HepG2 (cell line): Measurements from ENCODE around the gene CCDC148. TPM values are rescaled to one million over a fixed set of nuclear protein-coding genes. Genes with fewer than 3 reads are reported as not detected.

Source experiments
- DR1 ChIP-seq: sonication (generic); formaldehyde crosslinking; IDR thresholded peaks from 2 replicates; pipeline ENCODE4 v1.8.0; 2021; ENCODE audit warnings: mild to moderate bottlenecking, missing genetic modification reagents, inconsistent platforms
- GPBP1L1 ChIP-seq: sonication (generic); formaldehyde crosslinking; IDR thresholded peaks from 2 replicates; pipeline ENCODE4 v1.5.0; 2020; ENCODE audit warnings: mild to moderate bottlenecking, missing genetic modification reagents
- REPIN1 ChIP-seq: sonication (generic); formaldehyde crosslinking; IDR thresholded peaks from 2 replicates; pipeline ENCODE4 v1.8.0; 2022; ENCODE audit warnings: missing genetic modification reagents, low read depth, mild to moderate bottlenecking, borderline replicate concordance
- TGIF2 ChIP-seq: IDR thresholded peaks from 2 replicates; pipeline ENCODE4 v1.6.1; 2016; ENCODE audit warnings: control low read depth, missing compliant biosample characterization
- U2AF1 ChIP-seq: fragments of 200-400 bp; formaldehyde crosslinking; optimal IDR thresholded peaks from 2 replicates; pipeline ENCODE3; 2017; ENCODE audit warnings: mild to moderate bottlenecking, low read depth, low read length
- YEATS2 ChIP-seq: sonication (generic); formaldehyde crosslinking; IDR thresholded peaks from 2 replicates; pipeline ENCODE4 v1.4.0; 2020; ENCODE audit warnings: missing genetic modification reagents, borderline replicate concordance
- ZFP36 ChIP-seq: fragments of 150-350 bp; IDR thresholded peaks from 2 replicates; pipeline ENCODE4 v1.6.1; 2018; ENCODE audit warnings: borderline replicate concordance, low read length, low read depth; ENCODE audit not compliant: partially characterized antibody
- ZKSCAN5 ChIP-seq: sonication (generic); formaldehyde crosslinking; IDR thresholded peaks from 2 replicates; pipeline ENCODE4 v1.5.1; 2020; ENCODE audit warnings: mild to moderate bottlenecking, missing genetic modification reagents
- ZMAT3 ChIP-seq: sonication (generic); formaldehyde crosslinking; conservative IDR thresholded peaks from 2 replicates; pipeline ENCODE4 v1.7.0; 2021; ENCODE audit warnings: missing genetic modification reagents
- ZNF292 ChIP-seq: sonication (generic); formaldehyde crosslinking; IDR thresholded peaks from 2 replicates; pipeline ENCODE4 v1.8.1; 2022; ENCODE audit warnings: mild to moderate bottlenecking, low read depth, missing genetic modification reagents, borderline replicate concordance
- ZNF44 ChIP-seq: sonication (generic); formaldehyde crosslinking; IDR thresholded peaks from 2 replicates; pipeline ENCODE4 v1.5.1; 2020; ENCODE audit warnings: mild to moderate bottlenecking, missing genetic modification reagents
- ZNF446 ChIP-seq: sonication (generic); formaldehyde crosslinking; IDR thresholded peaks from 2 replicates; pipeline ENCODE4 v1.5.0; 2020; ENCODE audit warnings: mild to moderate bottlenecking, missing genetic modification reagents
- ZNF746 ChIP-seq: sonication (generic); formaldehyde crosslinking; IDR thresholded peaks from 2 replicates; pipeline ENCODE4 v1.8.0; 2022; ENCODE audit warnings: mild to moderate bottlenecking, missing genetic modification reagents
- ZNF878 ChIP-seq: sonication (generic); formaldehyde crosslinking; IDR thresholded peaks from 2 replicates; pipeline ENCODE4 v1.8.1; 2023; ENCODE audit warnings: mild to moderate bottlenecking, missing genetic modification reagents, moderate library complexity
- polyA plus RNA-seq, 8 experiments: library from polyadenylated mRNA; depleted of rRNA in 3 of 8; stranded (reverse) in 7 of 8; unstranded in 1 of 8; fragments of >200 nt; fragmentation: Illumina TruSeq in 4 of 8; extraction: Trizol in 4 of 8; gene quantifications; 2 replicates each; pipeline versions ENCODE4 v1.2.1 to v1.2.3, GENCODE V29; 2011 to 2016; ENCODE audit warnings: low read depth in 4 of 8, missing spikeins in 1 of 8, mixed read lengths in 1 of 8; ENCODE audit not compliant: insufficient read depth in 1 of 8
- total RNA-seq, 5 experiments: library from RNA; depleted of rRNA; stranded (reverse); fragments of >200 nt; fragmentation: Illumina TruSeq; extraction: Trizol; gene quantifications; 2 replicates each; pipeline ENCODE4 v1.2.3, GENCODE V29; 2016; ENCODE audit warnings: low read depth in 1 of 5
- TF ChIP-seq, protein P1 (sequence below): sonication (generic); formaldehyde crosslinking; IDR thresholded peaks from 2 replicates; pipeline ENCODE4 v1.4.0; 2020; ENCODE audit warnings: missing genetic modification reagents
- TF ChIP-seq, protein P2 (sequence below): sonication (generic); formaldehyde crosslinking; IDR thresholded peaks from 2 replicates; pipeline ENCODE4 v1.4.0; 2020; ENCODE audit warnings: missing genetic modification reagents
- TF ChIP-seq, protein P3 (sequence below): sonication (generic); formaldehyde crosslinking; IDR thresholded peaks from 2 replicates; pipeline ENCODE4 v1.5.1; 2020; ENCODE audit warnings: mild to moderate bottlenecking, missing genetic modification reagents, moderate library complexity

The CCDC148 gene
- total and polyA plus RNA-seq, 2 of the 13 experiments (the other 11 are each of a cell fraction or from before 2014, with no cell fraction given) = 0.30 to 0.49 TPM

DNA sequence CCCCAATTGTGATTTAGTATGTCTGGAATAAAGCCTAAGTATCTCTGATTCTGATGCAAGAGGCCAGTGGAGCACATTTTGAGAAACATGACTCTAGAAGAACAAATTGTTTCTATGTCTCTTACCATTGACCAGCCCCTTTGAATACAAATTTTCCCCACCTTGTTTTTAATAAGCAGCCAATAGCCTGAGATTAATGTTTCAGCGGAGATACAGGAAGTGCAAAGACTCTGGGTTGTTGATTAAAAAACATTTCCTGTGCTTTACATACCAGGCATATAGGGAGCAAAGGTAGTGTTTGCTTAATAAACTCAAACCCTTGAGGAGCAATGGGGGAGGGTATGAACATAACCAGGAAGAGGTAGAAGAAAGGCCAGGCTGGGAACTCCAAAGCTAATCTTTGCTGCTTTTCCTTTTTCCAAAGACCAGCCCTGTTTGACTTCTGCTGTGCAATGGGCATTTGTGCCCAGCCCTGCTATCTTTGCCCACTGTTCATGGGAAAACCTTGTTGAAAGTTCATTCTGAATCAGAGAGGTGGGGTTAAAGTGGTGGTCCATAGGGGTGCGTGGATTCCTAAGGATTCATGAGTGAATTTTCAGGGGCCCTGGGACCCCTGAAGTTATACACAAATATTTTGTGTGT lies 325.6 kb downstream of the CCDC148 start (continued):
- TF ChIP-seq, protein P1, sequence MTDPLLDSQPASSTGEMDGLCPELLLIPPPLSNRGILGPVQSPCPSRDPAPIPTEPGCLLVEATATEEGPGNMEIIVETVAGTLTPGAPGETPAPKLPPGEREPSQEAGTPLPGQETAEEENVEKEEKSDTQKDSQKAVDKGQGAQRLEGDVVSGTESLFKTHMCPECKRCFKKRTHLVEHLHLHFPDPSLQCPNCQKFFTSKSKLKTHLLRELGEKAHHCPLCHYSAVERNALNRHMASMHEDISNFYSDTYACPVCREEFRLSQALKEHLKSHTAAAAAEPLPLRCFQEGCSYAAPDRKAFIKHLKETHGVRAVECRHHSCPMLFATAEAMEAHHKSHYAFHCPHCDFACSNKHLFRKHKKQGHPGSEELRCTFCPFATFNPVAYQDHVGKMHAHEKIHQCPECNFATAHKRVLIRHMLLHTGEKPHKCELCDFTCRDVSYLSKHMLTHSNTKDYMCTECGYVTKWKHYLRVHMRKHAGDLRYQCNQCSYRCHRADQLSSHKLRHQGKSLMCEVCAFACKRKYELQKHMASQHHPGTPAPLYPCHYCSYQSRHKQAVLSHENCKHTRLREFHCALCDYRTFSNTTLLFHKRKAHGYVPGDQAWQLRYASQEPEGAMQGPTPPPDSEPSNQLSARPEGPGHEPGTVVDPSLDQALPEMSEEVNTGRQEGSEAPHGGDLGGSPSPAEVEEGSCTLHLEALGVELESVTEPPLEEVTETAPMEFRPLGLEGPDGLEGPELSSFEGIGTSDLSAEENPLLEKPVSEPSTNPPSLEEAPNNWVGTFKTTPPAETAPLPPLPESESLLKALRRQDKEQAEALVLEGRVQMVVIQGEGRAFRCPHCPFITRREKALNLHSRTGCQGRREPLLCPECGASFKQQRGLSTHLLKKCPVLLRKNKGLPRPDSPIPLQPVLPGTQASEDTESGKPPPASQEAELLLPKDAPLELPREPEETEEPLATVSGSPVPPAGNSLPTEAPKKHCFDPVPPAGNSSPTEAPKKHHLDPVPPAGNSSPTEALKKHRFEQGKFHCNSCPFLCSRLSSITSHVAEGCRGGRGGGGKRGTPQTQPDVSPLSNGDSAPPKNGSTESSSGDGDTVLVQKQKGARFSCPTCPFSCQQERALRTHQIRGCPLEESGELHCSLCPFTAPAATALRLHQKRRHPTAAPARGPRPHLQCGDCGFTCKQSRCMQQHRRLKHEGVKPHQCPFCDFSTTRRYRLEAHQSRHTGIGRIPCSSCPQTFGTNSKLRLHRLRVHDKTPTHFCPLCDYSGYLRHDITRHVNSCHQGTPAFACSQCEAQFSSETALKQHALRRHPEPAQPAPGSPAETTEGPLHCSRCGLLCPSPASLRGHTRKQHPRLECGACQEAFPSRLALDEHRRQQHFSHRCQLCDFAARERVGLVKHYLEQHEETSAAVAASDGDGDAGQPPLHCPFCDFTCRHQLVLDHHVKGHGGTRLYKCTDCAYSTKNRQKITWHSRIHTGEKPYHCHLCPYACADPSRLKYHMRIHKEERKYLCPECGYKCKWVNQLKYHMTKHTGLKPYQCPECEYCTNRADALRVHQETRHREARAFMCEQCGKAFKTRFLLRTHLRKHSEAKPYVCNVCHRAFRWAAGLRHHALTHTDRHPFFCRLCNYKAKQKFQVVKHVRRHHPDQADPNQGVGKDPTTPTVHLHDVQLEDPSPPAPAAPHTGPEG = no peak
- TF ChIP-seq ZNF746 (CRISPR knock-in tag) (no peak), ZNF878 (CRISPR knock-in tag) (peak; percentile 74; the same call in 1 of the 2 replicates), YEATS2 (CRISPR knock-in tag) (no peak), DR1 (CRISPR knock-in tag) (no peak; the same call in 1 of the 2 replicates), REPIN1 (CRISPR knock-in tag) (peak; percentile 39; the same call in 1 of the 2 replicates), ZNF292 (CRISPR knock-in tag) (no peak), ZKSCAN5 (no peak), ZNF446 (CRISPR knock-in tag) (no peak), TGIF2 (CRISPR knock-in tag) (peak; percentile 72), ZFP36 (no peak), GPBP1L1 (CRISPR knock-in tag) (no peak), ZNF44 (CRISPR knock-in tag) (no peak), U2AF1 (no peak), ZMAT3 (CRISPR knock-in tag) (no peak; the same call in none of the 2 replicates)
- TF ChIP-seq, protein P2, sequence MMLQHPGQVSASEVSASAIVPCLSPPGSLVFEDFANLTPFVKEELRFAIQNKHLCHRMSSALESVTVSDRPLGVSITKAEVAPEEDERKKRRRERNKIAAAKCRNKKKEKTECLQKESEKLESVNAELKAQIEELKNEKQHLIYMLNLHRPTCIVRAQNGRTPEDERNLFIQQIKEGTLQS (CRISPR knock-in tag) = 0 out of 2 replicates have a peak, but pooled peaks have one; percentile 55
- TF ChIP-seq, protein P3, sequence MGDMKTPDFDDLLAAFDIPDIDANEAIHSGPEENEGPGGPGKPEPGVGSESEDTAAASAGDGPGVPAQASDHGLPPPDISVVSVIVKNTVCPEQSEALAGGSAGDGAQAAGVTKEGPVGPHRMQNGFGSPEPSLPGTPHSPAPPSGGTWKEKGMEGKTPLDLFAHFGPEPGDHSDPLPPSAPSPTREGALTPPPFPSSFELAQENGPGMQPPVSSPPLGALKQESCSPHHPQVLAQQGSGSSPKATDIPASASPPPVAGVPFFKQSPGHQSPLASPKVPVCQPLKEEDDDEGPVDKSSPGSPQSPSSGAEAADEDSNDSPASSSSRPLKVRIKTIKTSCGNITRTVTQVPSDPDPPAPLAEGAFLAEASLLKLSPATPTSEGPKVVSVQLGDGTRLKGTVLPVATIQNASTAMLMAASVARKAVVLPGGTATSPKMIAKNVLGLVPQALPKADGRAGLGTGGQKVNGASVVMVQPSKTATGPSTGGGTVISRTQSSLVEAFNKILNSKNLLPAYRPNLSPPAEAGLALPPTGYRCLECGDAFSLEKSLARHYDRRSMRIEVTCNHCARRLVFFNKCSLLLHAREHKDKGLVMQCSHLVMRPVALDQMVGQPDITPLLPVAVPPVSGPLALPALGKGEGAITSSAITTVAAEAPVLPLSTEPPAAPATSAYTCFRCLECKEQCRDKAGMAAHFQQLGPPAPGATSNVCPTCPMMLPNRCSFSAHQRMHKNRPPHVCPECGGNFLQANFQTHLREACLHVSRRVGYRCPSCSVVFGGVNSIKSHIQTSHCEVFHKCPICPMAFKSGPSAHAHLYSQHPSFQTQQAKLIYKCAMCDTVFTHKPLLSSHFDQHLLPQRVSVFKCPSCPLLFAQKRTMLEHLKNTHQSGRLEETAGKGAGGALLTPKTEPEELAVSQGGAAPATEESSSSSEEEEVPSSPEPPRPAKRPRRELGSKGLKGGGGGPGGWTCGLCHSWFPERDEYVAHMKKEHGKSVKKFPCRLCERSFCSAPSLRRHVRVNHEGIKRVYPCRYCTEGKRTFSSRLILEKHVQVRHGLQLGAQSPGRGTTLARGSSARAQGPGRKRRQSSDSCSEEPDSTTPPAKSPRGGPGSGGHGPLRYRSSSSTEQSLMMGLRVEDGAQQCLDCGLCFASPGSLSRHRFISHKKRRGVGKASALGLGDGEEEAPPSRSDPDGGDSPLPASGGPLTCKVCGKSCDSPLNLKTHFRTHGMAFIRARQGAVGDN (CRISPR knock-in tag) = no peak
